PC-9 (cell line): ENCODE results near the gene JAK1. TPM values are rescaled to one million over a fixed set of nuclear protein-coding genes. Genes with fewer than 3 reads are reported as not detected.

Experiments used
- BruUV-seq: library from RNA; stranded (reverse); fragments of 400-500 nt; replicated peaks from 2 replicates; lab custom pipeline; 2021; lab: Mats Ljungman, UMichigan
- CTCF ChIA-PET: fragments of 300-600 bp; sonication (Branson Sonifier 250); formaldehyde crosslinking; loops from one replicate; lab custom pipeline; 2022; ENCODE audit warnings: antibody characterized with exemption; lab: Charles Lee
- POLR2A ChIA-PET: fragments of 300-600 bp; sonication (Branson Sonifier 250); formaldehyde crosslinking; loops from one replicate; lab custom pipeline; 2022; ENCODE audit warnings: antibody characterized with exemption; ENCODE audit not compliant: unreplicated experiment; lab: Charles Lee
- DNase-seq, 2 experiments: peaks; one replicate each; pipeline versions ENCODE4 v3.0.0 to v3.0.0-alpha.2; 2015 to 2022; ENCODE audit warnings: mixed read lengths in 1 of 2
- H2AFZ ChIP-seq: fragments of 200-600 bp; sonication (generic); 2 replicates; pipeline ENCODE4 v1.8.1; 2017; ENCODE audit warnings: antibody characterized with exemption
- H3F3A ChIP-seq: fragments of 200-600 bp; sonication (generic); 2 replicates; pipeline ENCODE4 v1.8.1; 2017; ENCODE audit warnings: antibody characterized with exemption, mild to moderate bottlenecking, low read depth; ENCODE audit not compliant: insufficient read depth
- H3K27ac ChIP-seq: fragments of 200-600 bp; sonication (generic); 2 replicates; pipeline ENCODE4 v1.6.1; 2016; ENCODE audit warnings: mixed run types
- H3K27me3 ChIP-seq: fragments of 200-600 bp; sonication (generic); 2 replicates; pipeline ENCODE4 v1.6.1; 2016; ENCODE audit warnings: low read depth, mixed run types; ENCODE audit not compliant: insufficient read depth
- H3K36me3 ChIP-seq: fragments of 200-600 bp; sonication (generic); 2 replicates; pipeline ENCODE4 v1.6.1; 2016; ENCODE audit warnings: low read depth, mixed run types
- H3K4me1 ChIP-seq: fragments of 200-600 bp; sonication (generic); replicated peaks from 2 replicates; pipeline ENCODE4 v1.6.1; 2016; ENCODE audit warnings: mixed run types; ENCODE audit not compliant: insufficient read depth
- H3K4me2 ChIP-seq: fragments of 200-600 bp; sonication (generic); 2 replicates; pipeline ENCODE4 v1.6.1; 2017; ENCODE audit warnings: mixed run types
- H3K4me3 ChIP-seq: fragments of 200-600 bp; sonication (generic); 2 replicates; pipeline ENCODE4 v1.6.1; 2016; ENCODE audit warnings: mixed run types
- H3K79me2 ChIP-seq: fragments of 200-600 bp; sonication (generic); 2 replicates; pipeline ENCODE4 v1.6.1; 2017; ENCODE audit warnings: low read depth, mixed run types
- H3K9me2 ChIP-seq: fragments of 200-600 bp; sonication (generic); 2 replicates; pipeline ENCODE4 v1.8.1; 2017; ENCODE audit warnings: mild to moderate bottlenecking; ENCODE audit not compliant: insufficient read depth
- H3K9me3 ChIP-seq: fragments of 200-600 bp; sonication (generic); 2 replicates; pipeline ENCODE4 v1.8.1; 2016; ENCODE audit warnings: low read depth; ENCODE audit not compliant: insufficient read depth
- H4K20me1 ChIP-seq: fragments of 200-600 bp; sonication (generic); 2 replicates; pipeline ENCODE4 v1.8.1; 2017; ENCODE audit not compliant: insufficient read depth
- CTCF ChIP-seq: fragments of 200-600 bp; sonication (generic); conservative IDR thresholded peaks from 2 replicates; pipeline ENCODE4 v1.6.1; 2017; ENCODE audit warnings: mixed run types, antibody characterized with exemption, mild to moderate bottlenecking, moderate library complexity
- EZH2 ChIP-seq: fragments of 200-600 bp; sonication (generic); IDR thresholded peaks from 2 replicates; pipeline ENCODE4 v1.8.0; 2017; ENCODE audit warnings: antibody characterized with exemption, low read depth
- intact Hi-C: fragments of 100-400 bp; cut with micrococcal nuclease; formaldehyde crosslinking; loops from one replicate; pipeline ENCODE4 v1.10.0; 2022; ENCODE audit not compliant: unreplicated experiment
- total RNA-seq: library from RNA; stranded (reverse); gene quantifications from 2 replicates; pipeline ENCODE4 v1.2.3, GENCODE V29; 2021

JAK1 gene
- total RNA-seq, 1 experiment from 2014 or later, result 88.5 TPM

- Histone ChIP-seq H3K9me3 (no peaks in the 10 kb centered on the region), H3K9me2 (no peaks in the 10 kb centered on the region), H3K36me3 (no peaks in the 10 kb centered on the region), H4K20me1 (no peaks in the 10 kb centered on the region), H3F3A (peaks cover 18% of the 10 kb centered on the region), H3K79me2 (peaks cover 68% of the 10 kb centered on the region), H3K27ac (no peak overlapping the region), H3K4me1 (peaks cover 27% of the 10 kb centered on the region), H2AFZ (no peak overlapping the region), H3K27me3 (no peaks in the 10 kb centered on the region), H3K4me2 (no peak overlapping the region), H3K4me3 (no peak overlapping the region)
- no TSS peak for BruUV-seq
- no peak for TF ChIP-seq CTCF
- ChIA-PET CTCF (no interaction called here), POLR2A (interaction anchor here (0.7 kb wide), 1 partner anchor 29 kb away, joined by 3 read pairs; no protein-coding TSS in a partner anchor)
- DNase-seq, result no peak
- intact Hi-C loops, result no loop called here
Measured at GRCh38 chr1:64923294-64923718, 43.0 kb downstream of the JAK1 start.

DNA sequence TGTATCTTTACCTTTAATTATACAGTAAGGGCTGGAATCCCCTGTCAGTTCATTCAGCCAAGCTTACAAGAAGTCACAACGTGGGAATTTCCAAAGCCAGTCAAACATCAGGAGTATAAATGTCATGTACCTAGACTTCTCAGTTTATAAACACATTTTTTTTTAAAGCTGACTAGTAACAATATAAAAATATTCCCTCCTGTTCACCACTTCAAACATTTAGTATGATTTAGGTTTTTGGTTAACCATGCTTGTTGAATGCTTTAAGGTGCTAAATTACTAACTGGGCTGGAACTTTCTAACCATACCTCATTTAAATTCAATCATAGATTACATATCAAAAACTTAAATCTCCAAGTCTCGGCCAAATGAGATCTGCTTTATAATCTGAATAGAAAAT lies 44.0 kb downstream of the JAK1 start:
- no TSS peak for BruUV-seq
- Histone ChIP-seq H3K9me2 (no peaks in the 10 kb centered on the region), H3K4me3 (no peak overlapping the region), H3K27ac (no peak overlapping the region), H3K27me3 (no peaks in the 10 kb centered on the region), H3K36me3 (no peaks in the 10 kb centered on the region), H3K4me2 (no peak overlapping the region), H3K4me1 (peaks cover 37% of the 10 kb centered on the region), H2AFZ (no peak overlapping the region), H3K9me3 (no peaks in the 10 kb centered on the region), H3F3A (peaks cover 19% of the 10 kb centered on the region), H3K79me2 (peaks cover 65% of the 10 kb centered on the region), H4K20me1 (no peaks in the 10 kb centered on the region)
- ChIA-PET POLR2A (interaction anchor here (0.6 kb wide), 2 partner anchors 12 to 14 kb away, joined by 3 to 4 read pairs; no protein-coding TSS in a partner anchor), CTCF (interaction anchor here (0.6 kb wide), 1 partner anchor 1637 kb away, joined by 4 read pairs; no protein-coding TSS in a partner anchor)
- no peak for DNase-seq
- intact Hi-C loops, result no loop called here
- TF ChIP-seq EZH2 (no peak), CTCF (no peak)

DNA sequence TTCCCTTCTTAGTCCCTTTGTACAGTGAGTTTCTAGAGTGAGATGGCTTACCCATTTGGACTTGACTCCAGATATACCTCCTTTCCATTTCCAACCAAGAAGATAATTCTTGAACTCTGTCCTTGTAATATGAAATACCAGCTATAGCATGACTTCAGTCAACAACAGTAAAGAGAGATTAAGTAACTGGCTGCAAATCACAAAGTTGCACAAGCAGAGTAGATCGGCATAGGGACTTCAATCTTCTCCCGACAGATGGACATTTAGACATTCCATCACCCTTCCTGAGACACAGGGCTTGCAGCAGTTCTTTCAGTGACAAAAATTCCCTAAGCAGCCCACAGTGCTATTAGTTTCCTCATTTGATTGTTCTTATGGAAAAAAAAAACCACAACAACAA lies 44.6 kb downstream of the JAK1 start:
- no peaks in the 10 kb centered on the region for H3K27me3 ChIP-seq
- no peaks in the 10 kb centered on the region for H4K20me1 ChIP-seq
- CTCF ChIA-PET, result interaction anchor here (0.6 kb wide), 1 partner anchor 1638 kb away, joined by 4 read pairs; no protein-coding TSS in a partner anchor
- peaks cover 24% of the 10 kb centered on the region for H3F3A ChIP-seq
- H3K9me3 ChIP-seq, result no peaks in the 10 kb centered on the region
- no TSS peak for BruUV-seq
- TF ChIP-seq EZH2 (no peak), CTCF (no peak)
- intact Hi-C loops, result no loop called here
- no peak overlapping the region for H3K4me3 ChIP-seq
- peaks cover 67% of the 10 kb centered on the region for H3K79me2 ChIP-seq
- no peaks in the 10 kb centered on the region for H3K36me3 ChIP-seq
- H3K27ac ChIP-seq, result peak overlapping the region; percentile 62
- H3K4me2 ChIP-seq, result peak overlapping the region; percentile 52
- H2AFZ ChIP-seq, result no peak overlapping the region
- no peak for DNase-seq
- POLR2A ChIA-PET, result interaction anchor here (0.5 kb wide), 1 partner anchor 338 kb away, joined by 3 read pairs; no protein-coding TSS in a partner anchor
- no peaks in the 10 kb centered on the region for H3K9me2 ChIP-seq
- H3K4me1 ChIP-seq, result peaks cover 42% of the 10 kb centered on the region
